Measurements from ENCODE around the gene GOLT1A.

GOLT1A gene

DNA sequence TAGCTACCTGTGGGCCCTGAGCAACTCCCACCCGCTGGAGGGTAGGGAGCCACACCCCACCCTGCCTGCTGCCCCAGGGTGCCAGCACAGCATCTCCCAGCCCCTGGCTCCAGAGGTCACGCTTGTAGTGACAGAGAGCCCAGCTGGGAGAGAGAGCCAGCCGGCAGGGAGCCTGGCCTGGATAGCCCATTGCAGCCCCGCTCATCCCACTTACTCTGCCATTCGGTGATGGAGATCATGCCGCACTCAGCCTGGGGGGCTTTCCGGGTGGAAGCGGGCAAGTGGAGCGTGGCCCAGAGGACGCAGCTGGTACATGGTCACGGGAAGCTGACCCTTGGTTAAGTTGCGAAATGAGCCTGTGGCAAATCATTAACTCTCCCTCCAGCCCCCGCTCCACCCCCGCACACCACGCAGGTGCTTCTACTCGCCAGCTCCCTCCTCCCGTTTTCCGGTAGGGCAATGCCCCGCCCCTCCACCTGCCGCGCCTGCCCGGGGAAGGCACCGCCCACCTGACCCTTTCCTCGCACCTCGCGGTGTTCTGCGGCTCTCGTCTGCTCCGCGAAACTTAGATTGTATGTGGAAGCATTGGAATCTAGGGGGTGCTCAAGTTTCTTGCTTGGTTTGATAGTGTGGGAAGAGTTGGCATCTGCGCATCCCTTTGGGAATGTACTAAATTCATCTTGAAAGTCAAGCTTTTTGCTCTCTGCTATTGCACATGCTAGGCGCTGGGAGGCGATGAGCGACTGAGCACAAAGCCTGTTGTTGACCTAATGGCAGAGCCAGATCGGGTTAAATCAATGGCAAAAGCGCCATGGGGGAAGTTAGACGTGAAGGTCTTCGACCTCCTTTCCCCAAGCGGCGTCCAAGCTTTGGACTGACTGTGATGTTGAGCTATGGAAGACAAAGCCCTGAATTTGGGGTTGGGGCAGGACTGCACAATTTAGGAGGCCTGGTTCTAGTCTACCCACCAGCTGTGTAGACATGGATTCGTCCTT is at the start of gene GOLT1A:
TSS of gene GOLT1A (minus strand) at position 321 of the 995 bp plus-strand sequence. CDS start at position 239, 82 bp downstream.
- peak; percentile 23 for DNase-seq

DNA sequence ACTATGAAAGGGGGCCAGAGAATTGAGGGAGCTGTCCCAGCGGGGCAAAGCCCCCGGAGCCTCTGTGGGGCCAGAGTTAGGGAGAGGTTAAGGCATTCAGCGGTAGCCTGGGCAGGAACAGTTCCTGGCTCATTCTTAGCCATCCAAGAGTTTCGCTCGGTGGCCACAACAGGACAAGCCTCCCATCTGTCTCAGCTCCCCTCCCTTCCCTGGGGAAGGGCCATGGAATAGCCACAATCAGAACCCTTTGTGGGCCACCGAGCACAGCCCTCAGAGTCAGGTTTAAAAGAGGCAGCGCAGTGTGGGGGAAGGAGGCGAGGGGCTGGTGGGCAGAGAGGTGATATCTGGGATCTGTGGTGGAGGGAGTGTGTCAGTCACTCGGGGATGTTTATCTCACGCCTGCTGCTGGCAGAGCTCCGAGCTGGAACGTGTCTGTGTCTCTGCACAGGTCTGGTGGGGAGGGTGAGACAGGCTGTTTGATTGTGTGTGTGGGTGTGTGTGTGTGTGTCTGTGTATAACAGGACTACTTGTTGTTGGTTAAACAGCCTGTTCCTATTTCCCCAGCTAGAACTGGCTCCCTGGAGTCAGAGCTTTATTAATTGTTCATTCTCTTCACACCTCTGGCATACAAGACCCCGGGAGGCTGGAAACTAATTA is 49.6 kb upstream of the GOLT1A start:
- DNase-seq, result no peak

GRCh38 chr1:204262506-204263253 is 48.9 kb upstream of the GOLT1A start:
- no peak for DNase-seq

DNA sequence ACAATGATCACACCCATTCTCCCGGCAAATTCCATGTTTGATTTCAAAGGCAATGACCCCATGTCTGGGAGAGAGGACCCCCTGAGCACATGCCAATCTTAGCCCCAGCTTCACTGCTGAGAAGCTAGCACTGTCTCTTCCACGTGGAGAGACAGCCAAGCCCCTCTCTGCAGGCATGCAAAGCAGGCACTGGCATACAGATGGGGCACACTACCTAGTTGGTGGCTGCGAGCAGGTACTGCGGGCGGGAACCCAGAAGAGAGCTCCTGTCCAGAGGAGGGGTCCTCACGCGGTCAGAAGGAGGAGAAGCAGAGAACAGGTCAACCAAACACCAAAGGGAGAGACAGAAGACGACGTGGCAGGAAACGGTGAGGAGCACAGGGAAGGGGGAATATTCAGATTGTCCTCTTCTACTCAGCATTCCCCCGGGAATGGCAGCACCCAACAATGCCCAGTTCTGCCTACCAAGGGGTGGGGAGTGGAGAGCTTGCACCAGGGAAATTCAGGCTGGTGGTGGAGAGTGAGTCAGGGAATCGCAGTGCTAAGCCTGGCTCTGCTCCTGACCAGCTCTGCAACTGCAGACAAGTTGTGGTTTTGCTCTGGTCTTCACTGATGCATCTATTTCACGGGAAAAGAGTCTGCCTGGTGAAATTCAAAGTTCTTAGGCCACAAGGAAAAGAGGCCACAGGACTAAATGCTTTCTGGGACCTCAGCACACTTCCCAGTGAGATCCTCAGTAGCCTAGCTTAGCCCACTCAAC is 48.1 kb upstream of the GOLT1A start:
- no peak for DNase-seq

- DNase-seq, result no peak
Measured at GRCh38 chr1:204261266-204261665, 47.5 kb upstream of the GOLT1A start.

DNA sequence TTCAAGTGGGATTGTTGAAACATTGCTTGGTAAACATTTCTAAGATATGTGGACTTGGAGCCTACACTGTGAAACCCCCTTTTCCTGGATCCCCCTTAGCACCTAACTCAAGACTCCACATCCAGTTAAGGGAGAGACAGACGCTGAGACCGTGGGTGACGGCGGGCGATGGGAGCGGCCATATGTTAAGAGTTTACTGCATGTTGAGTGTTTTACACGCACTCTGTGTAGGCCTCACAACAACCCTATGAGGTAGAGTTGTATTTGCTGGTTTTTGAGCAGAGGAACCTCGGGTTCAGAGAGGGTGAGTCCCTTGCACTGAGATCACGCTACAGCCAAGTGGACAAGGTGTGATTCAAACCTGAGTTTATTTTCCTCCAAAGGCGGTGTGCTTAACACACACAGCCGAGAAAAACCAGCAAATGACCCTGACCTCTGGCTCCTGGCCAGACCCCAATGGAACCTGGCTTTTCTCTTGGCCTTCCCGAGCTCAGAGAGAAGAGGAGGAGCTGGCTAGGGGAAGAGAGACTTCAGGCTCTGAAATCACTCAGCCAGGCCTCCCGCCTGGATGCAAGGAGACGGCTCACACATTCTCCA is 46.9 kb upstream of the GOLT1A start:
- DNase-seq, result no peak

DNA sequence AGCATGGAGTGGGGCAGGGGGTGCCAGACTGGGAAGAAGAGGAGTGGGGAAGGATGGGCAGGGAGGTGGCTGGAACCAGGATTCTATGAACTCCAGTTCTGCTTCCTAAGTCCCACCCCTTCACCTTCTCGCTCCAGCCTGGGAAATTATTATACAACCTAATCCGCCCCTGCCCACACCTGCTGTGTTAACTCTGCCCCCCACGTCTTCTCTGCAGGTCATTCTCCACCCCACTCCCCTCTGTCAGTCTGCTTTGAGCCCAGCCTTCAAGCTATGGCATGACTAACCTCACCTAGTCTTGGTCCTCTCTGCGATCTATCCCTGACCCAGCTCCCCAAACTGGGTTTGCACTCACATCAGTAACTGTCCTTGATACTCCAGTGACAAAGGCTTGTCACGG is 46.0 kb upstream of the GOLT1A start:
- no peak for DNase-seq

DNA sequence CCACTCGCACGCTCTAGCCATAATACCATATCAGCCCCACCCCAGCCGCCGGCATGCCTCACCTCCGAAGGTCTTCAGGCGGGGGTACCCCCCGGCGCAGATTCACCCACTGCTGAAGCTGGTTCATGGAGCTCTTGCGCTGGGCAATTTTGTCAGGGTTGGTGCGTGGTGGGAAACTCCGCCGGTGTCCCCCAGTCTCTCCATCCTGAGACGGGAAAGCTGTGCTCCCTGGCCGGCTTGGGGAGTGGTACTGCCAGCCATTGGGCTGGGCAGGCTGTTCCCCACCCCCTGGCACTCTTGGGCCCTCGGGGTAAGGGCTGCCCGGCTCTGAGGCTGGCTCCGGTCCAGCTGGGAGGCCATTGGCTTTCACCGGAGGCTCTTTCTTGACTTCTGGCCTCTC is 45.4 kb upstream of the GOLT1A start:
- DNase-seq, result no peak

- DNase-seq, result no peak
Measured at GRCh38 chr1:204258213-204259115, 44.7 kb upstream of the GOLT1A start.

GRCh38 chr1:204257446-204257845 is 43.7 kb upstream of the GOLT1A start:
- no peak for DNase-seq

DNA sequence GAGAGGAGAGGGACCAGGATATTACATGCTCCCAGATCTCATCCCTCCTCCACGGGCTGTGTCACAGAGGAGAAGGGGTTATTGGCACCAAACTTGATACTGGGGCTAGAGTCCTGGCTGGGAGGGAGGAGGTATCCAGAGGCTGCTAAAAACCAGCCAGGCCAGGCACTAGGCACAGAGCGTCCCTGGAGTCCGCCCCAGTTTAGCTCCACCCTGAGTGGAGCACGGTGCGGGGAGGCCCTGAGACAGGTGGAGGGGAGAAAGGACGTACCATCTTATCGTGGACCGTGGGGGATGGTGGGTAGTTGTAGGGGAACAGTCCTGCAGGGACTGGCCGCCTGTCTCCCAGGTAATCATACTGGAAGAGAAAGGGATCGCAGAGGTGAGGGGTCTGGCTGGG is 42.7 kb upstream of the GOLT1A start:
- no peak for DNase-seq

- no peak for DNase-seq
Measured at GRCh38 chr1:204255966-204256365, 42.2 kb upstream of the GOLT1A start.

GRCh38 chr1:204255225-204255624 is 41.4 kb upstream of the GOLT1A start:
- peak; percentile 77 for DNase-seq

GRCh38 chr1:204254031-204254661 is 40.4 kb upstream of the GOLT1A start:
- DNase-seq, result no peak

DNA sequence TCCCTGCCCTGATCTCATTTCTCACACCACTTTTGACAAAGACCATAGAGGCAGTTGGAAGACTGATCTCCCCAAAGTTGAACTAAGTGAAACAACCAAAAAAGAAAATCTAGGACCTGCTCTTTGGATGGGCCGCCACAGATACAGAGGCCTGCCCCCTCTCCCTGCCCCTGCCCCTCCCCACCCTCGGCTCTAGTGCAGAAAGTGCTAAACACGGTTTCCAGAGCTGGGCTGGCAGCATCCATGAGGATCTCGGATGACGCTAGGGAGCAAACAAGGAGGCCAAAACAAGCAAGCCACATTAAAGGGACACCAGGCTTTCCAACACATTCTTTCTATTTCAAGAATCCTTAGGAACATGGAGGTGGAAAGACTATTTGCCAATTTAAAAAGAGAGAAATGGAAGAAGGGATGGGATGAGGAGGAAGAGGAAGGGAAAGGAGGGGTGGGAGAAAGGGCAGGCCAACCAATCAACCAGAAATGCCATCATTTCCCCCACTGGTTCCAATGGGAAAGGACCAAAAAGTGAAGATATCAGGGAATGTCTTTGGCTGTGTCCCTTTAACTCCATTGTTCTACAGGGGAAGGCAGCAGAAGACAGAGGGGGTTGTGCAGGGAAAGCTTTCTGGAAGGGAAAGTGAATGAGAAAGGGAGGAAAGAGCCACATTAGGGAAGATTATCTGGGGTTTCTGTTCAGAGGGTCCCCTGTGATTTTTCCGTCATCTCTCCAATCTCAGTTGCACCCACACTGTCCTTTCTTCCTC is 38.3 kb upstream of the GOLT1A start:
- DNase-seq, result no peak

GRCh38 chr1:204251286-204251685 is 37.5 kb upstream of the GOLT1A start:
- DNase-seq, result no peak

DNA sequence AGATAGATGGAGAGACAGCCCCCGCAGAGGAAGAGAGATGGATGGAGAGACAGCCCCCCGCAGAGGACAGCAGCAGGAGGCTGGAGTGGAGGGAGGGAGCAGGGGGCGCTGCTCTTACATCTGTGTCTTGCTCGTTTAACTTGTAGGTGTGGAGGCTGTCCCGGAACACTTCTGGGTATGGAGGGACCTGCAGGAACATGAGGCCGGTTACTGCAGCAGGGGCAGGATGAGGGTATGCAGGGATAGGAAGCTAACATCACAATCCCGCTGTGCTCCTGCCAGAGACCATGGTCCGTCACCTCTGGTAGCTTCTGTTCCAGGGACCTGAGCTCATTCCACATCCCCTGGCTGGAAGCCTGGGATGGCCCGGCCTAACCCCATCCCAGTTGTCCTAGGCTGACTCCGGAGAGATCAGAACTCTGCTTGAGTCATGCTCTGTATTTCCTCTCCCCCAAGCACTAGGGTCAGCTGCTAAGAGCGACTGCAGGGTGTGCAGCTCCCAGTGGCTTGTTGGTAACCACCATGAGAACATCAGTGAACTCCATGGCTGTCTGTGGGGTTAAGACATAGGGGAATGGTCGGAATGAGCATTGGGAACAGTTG is 36.7 kb upstream of the GOLT1A start:
- no peak for DNase-seq

- no peak for DNase-seq
Measured at GRCh38 chr1:204249736-204250427, 36.1 kb upstream of the GOLT1A start.

- DNase-seq, result no peak
Measured at GRCh38 chr1:204248954-204249353, 35.2 kb upstream of the GOLT1A start.

All from NCI-H524 treated with DMSO at 0.1 percent for 48 hours (cell line).